ENCODE measurements around the gene ALDH1L1.
"Not testable (repeated sequence)": the region's sequence is repeated elsewhere in the genome, so short reads cannot be mapped to it uniquely, and the experiment has no call there.

Gene ALDH1L1

DNA sequence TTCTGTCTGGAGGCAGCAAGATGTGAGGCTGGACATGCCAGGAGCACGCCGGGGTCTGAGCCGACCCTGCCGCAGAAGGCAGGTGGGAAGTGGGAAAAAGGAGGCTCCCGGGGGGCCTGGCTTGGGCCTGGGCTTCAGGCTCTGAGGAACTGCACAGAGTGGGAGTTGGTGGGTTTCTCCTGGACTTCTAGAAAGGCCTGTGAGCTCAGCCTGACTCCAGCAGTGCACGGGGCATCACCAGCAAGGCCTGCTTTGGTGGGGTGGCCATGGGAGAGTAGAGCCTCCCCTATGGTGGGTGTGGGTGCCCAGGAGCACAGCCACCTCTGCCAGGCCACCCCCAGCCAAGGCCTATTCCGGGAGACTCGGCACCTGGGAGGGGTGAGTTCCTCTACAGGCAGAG lies 78.4 kb downstream of the ALDH1L1 start:
- TF ChIP-seq, protein P1, sequence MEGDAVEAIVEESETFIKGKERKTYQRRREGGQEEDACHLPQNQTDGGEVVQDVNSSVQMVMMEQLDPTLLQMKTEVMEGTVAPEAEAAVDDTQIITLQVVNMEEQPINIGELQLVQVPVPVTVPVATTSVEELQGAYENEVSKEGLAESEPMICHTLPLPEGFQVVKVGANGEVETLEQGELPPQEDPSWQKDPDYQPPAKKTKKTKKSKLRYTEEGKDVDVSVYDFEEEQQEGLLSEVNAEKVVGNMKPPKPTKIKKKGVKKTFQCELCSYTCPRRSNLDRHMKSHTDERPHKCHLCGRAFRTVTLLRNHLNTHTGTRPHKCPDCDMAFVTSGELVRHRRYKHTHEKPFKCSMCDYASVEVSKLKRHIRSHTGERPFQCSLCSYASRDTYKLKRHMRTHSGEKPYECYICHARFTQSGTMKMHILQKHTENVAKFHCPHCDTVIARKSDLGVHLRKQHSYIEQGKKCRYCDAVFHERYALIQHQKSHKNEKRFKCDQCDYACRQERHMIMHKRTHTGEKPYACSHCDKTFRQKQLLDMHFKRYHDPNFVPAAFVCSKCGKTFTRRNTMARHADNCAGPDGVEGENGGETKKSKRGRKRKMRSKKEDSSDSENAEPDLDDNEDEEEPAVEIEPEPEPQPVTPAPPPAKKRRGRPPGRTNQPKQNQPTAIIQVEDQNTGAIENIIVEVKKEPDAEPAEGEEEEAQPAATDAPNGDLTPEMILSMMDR (conservative IDR thresholded peaks at IDR 0.05; ENCODE audit: low read depth, low read length), result no peak
- no peak for DNase-seq (ENCODE audit: low read depth)
- no peak overlapping the region for H3K4me3 ChIP-seq (ENCODE audit: low read depth, low read length)

DNA sequence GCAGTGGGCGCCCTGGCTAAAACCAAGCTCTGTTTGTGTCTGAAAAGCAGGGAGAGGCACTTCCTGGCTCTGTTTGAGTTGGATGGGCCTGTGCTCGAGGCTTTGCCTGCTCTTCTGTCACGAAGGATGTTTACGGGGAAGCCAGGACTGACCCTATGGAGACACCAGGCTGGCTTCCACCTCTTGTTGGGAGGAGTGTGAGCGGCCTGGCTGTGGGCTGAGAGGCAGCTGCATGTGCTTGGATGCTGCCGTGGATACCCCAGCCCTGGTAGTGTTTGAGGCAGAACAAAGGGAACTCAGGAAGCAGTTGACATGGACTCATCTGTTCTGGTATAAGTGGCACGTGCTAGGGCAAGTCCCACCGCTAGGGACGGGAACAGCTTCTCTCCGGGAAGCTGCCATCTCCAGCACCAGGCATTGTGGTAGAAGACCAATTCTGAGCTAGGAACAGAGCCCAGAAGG lies 78.8 kb downstream of the ALDH1L1 start:
- DNase-seq (ENCODE audit: low read depth), result no peak
- TF ChIP-seq, protein P1 (conservative IDR thresholded peaks at IDR 0.05; ENCODE audit: low read depth, low read length), result no peak
- no peak overlapping the region for H3K4me3 ChIP-seq (ENCODE audit: low read depth, low read length)

DNA sequence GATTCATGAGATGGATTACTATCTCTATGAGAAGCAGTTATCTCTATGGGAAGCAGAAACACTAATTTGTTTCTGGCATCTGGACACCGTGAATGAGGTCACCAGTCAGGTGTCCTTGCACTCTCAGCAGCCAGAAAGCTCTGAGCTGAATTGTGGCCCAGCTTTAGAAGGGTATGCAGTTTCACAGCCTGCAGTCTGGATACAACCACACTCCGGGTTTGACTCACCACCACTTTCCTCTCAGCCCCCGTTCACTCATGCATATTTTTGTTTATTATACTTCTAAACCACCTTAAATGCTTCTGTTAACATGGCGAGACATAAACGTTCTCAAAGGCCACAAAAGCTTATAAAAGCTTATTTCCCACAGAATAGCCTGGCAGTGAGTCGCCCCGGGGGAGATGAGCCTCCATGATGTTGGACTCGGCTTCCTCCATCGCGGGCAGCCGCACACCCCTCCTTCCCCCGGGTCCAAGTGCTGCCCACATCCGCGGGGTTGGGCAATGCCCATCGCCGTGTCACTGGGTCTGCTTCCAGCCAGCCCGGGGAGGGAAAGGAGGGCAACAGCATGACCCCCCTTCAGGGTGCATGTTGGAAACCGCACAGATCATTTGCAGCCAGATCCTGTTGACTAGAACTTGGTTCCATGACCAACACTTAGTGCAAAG lies 79.6 kb downstream of the ALDH1L1 start:
- TF ChIP-seq, protein P1 (conservative IDR thresholded peaks at IDR 0.05; ENCODE audit: low read depth, low read length), result no peak
- peak; percentile 87 for DNase-seq (ENCODE audit: low read depth)
- H3K4me3 ChIP-seq (ENCODE audit: low read depth, low read length), result no peak overlapping the region

DNA sequence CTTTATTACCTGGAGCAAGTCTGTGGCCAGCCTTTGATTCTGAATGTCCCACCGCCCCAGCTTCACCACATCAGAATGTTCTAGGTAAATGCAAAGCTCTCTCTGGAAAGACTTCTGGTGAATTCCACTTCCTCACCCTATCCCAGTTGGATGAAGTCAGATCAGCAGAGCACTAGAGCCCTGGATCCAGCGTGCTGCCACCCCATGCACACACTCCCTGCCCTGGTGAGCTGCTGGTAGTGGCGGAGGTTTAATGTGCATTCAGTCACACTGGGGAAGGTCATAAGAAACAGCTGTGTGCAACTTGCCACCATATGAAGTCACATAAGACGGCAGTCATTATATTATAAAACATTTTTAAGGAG lies 80.1 kb downstream of the ALDH1L1 start:
- DNase-seq (ENCODE audit: low read depth), result no peak
- TF ChIP-seq, protein P1 (conservative IDR thresholded peaks at IDR 0.05; ENCODE audit: low read depth, low read length), result no peak
- H3K4me3 ChIP-seq (ENCODE audit: low read depth, low read length), result no peak overlapping the region

DNA sequence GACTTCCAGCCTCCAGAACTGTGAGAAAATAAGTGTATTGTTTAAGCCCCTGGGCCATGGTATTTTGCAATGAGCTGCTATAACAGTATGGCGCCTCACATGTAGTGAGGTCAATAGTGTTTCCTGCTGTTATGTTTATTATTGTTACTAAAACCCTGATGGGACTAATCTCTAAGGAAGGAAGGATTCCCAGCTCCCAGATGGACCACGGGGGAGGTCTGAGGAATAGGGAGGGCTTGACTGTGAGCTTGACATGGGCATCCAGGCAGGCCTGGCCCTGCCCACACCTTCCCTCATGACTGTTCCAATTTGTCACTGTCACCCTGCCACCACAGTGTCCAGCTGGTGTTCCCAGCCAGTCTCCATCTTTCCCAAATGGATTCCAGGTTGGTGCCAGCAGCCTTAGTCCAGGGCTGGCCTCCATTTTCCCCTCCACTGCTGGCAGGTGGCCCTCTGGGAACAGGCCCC lies 82.0 kb downstream of the ALDH1L1 start:
- TF ChIP-seq, protein P1 (conservative IDR thresholded peaks at IDR 0.05; ENCODE audit: low read depth, low read length), result no peak
- H3K4me3 ChIP-seq (ENCODE audit: low read depth, low read length), result no peak overlapping the region
- peak; percentile 92 for DNase-seq (ENCODE audit: low read depth)

DNA sequence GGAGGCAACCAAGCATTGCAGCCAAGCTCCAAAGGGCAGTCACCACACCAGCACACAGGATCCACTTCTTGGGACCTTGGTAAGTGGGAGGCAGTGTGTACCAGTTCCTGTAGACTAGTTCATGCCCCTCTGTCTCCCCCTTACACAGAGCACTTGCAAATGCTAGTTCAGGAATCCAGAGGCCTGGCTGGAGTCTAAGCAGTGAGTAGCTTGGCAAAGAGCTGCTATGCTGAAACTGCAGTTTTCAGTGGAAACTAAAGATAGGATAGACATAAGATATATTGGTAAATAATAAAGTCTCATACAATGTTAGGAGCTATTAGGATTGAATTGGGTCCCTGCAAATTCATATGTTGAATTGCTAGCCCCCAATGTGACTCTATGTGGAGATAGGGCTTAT lies 82.6 kb downstream of the ALDH1L1 start:
- peak; percentile 48 for DNase-seq (ENCODE audit: low read depth)
- TF ChIP-seq, protein P1 (conservative IDR thresholded peaks at IDR 0.05; ENCODE audit: low read depth, low read length), result peak; percentile 2
- no peak overlapping the region for H3K4me3 ChIP-seq (ENCODE audit: low read depth, low read length)

DNA sequence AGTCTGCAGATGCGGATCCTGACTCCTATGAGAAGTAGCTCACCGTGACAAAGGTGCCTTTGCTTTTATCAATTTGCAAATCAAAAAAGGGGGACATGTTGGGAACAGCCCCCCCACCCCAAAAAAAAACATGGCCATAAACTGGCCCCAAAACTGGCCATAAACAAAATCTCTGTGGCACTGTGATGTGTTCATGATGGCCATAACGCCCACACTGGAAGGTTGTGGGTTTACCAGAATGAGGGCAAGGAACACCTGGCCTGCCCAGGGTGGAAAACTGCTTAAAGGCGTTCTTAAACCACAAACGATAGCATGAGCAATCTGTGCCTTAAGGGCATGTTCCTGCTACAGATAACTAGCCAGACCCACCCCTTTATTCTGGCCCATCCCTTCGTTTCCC lies 84.1 kb downstream of the ALDH1L1 start:
- H3K4me3 ChIP-seq (ENCODE audit: low read depth, low read length); DNase-seq (ENCODE audit: low read depth): not testable (repeated sequence)

DNA sequence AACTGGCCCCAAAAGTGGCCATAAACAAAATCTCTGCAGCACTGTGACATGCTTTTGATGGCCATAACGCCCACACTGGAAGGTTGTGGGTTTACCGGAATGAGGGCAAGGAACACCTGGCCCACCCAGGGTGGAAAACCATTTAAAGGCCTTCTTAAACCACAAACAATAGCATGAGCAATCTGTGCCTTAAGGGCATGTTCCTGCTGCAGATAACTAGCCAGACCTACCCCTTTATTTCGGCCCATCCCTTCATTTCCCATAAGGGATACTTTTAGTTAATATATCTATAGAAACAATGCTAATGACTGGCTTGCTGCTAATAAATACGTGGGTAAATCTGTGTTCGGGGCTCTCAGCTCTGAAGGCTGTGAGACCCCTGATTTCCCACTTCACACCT lies 88.3 kb downstream of the ALDH1L1 start:
- H3K4me3 ChIP-seq (ENCODE audit: low read depth, low read length), result not testable (repeated sequence)

More for the DNA sequence above, 88.3 kb downstream of the ALDH1L1 start:
- DNase-seq (ENCODE audit: low read depth), result not testable (repeated sequence)

Measured in choroid plexus epithelial cell (primary cell).